DOHH2 (cell line): ENCODE data around the gene DACT2.

Experiments
- H3F3A ChIP-seq: fragments of 200-600 bp; sonication (generic), shearing (Covaris generic); 2 replicates; pipeline ENCODE4 v1.6.0; 2016; ENCODE audit warnings: antibody characterized with exemption, mild to moderate bottlenecking; ENCODE audit not compliant: control insufficient read depth, insufficient read depth
- H3K27ac ChIP-seq: fragments of 200-600 bp; sonication (generic); 2 replicates; pipeline ENCODE4 v1.5.1; 2014; ENCODE audit warnings: low read depth, mild to moderate bottlenecking, low read length, moderate library complexity
- H3K27me3 ChIP-seq: fragments of 200-600 bp; sonication (generic); 2 replicates; pipeline ENCODE4 v1.6.1; 2014; ENCODE audit warnings: mild to moderate bottlenecking, low read length, mixed read lengths; ENCODE audit not compliant: control insufficient read depth
- H3K36me3 ChIP-seq: fragments of 200-600 bp; sonication (generic); 2 replicates; pipeline ENCODE4 v1.6.1; 2014; ENCODE audit warnings: mild to moderate bottlenecking, low read length, moderate library complexity, mixed read lengths; ENCODE audit not compliant: control insufficient read depth
- H3K4me1 ChIP-seq: fragments of 200-600 bp; sonication (generic); 2 replicates; pipeline ENCODE4 v1.6.1; 2014; ENCODE audit warnings: mild to moderate bottlenecking, low read length, mixed read lengths; ENCODE audit not compliant: control insufficient read depth
- H3K4me2 ChIP-seq: fragments of 200-600 bp; sonication (generic); 2 replicates; pipeline ENCODE4 v1.6.0; 2014; ENCODE audit warnings: mild to moderate bottlenecking, low read length, moderate library complexity
- H3K4me3 ChIP-seq: fragments of 200-600 bp; sonication (generic); 2 replicates; pipeline ENCODE4 v1.5.1; 2014; ENCODE audit warnings: mild to moderate bottlenecking, low read length, mixed read lengths
- H3K79me2 ChIP-seq: fragments of 200-600 bp; sonication (generic); 2 replicates; pipeline ENCODE4 v1.6.1; 2014; ENCODE audit warnings: mild to moderate bottlenecking, low read length, mixed read lengths; ENCODE audit not compliant: control insufficient read depth
- H3K9me2 ChIP-seq: fragments of 200-600 bp; sonication (generic); replicated peaks from 2 replicates; pipeline ENCODE4 v1.6.1; 2014; ENCODE audit warnings: mild to moderate bottlenecking, low read length, mixed read lengths; ENCODE audit not compliant: control insufficient read depth
- H3K9me3 ChIP-seq: fragments of 200-600 bp; sonication (generic); 2 replicates; pipeline ENCODE4 v1.6.1; 2014; ENCODE audit warnings: antibody characterized with exemption, low read length, mixed read lengths; ENCODE audit not compliant: control insufficient read depth, insufficient read depth
- H4K20me1 ChIP-seq: fragments of 200-600 bp; sonication (generic); 2 replicates; pipeline ENCODE4 v1.6.0; 2014; ENCODE audit warnings: low read depth, mild to moderate bottlenecking, antibody characterized with exemption, low read length, moderate library complexity; ENCODE audit not compliant: control insufficient read depth, insufficient read depth
- CTCF ChIP-seq: fragments of 200-600 bp; sonication (generic); IDR thresholded peaks from one replicate; pipeline ENCODE4 v1.5.1; 2014; ENCODE audit warnings: antibody characterized with exemption, mild to moderate bottlenecking, low read depth, low read length; ENCODE audit not compliant: poor library complexity, severe bottlenecking
- EZH2phosphoT487 ChIP-seq: fragments of 200-600 bp; sonication (generic); IDR thresholded peaks from 2 replicates; pipeline ENCODE4 v1.6.1; 2017; ENCODE audit warnings: borderline replicate concordance, mild to moderate bottlenecking, antibody characterized with exemption, low read length, moderate library complexity, mixed read lengths

Gene DACT2

GRCh38 chr6:168280899-168281245 is 38.7 kb downstream of the DACT2 start:
- TF ChIP-seq EZH2phosphoT487 (no peak), CTCF (no peak)
- H3K27me3 ChIP-seq, result no peaks in the 10 kb centered on the region
- H3K36me3 ChIP-seq, result no peaks in the 10 kb centered on the region
- H3K79me2 ChIP-seq, result no peaks in the 10 kb centered on the region
- H3F3A ChIP-seq, result no peaks in the 10 kb centered on the region
- H3K4me1 ChIP-seq, result no peaks in the 10 kb centered on the region
- H3K27ac ChIP-seq, result no peak overlapping the region
- peaks cover 3% of the 10 kb centered on the region; the same call in 1 of the 2 replicates for H3K9me3 ChIP-seq
- H3K9me2 ChIP-seq, result no peaks in the 10 kb centered on the region
- no peak overlapping the region for H3K4me2 ChIP-seq
- H3K4me3 ChIP-seq, result no peak overlapping the region
- no peaks in the 10 kb centered on the region for H4K20me1 ChIP-seq

GRCh38 chr6:168280020-168280898 is 39.3 kb downstream of the DACT2 start:
- no peak overlapping the region for H3K4me3 ChIP-seq
- H3F3A ChIP-seq, result no peaks in the 10 kb centered on the region
- no peaks in the 10 kb centered on the region for H3K79me2 ChIP-seq
- H3K36me3 ChIP-seq, result no peaks in the 10 kb centered on the region
- no peak overlapping the region for H3K27ac ChIP-seq
- H4K20me1 ChIP-seq, result no peaks in the 10 kb centered on the region
- no peaks in the 10 kb centered on the region for H3K9me2 ChIP-seq
- no peaks in the 10 kb centered on the region for H3K27me3 ChIP-seq
- peaks cover 3% of the 10 kb centered on the region; the same call in 1 of the 2 replicates for H3K9me3 ChIP-seq
- no peaks in the 10 kb centered on the region for H3K4me1 ChIP-seq
- H3K4me2 ChIP-seq, result no peak overlapping the region
- no peak for TF ChIP-seq EZH2phosphoT487
- no peak for TF ChIP-seq CTCF

GRCh38 chr6:168279403-168279935 is 40.1 kb downstream of the DACT2 start:
- H3K27ac ChIP-seq, result no peak overlapping the region
- no peak overlapping the region for H3K4me2 ChIP-seq
- H3F3A ChIP-seq, result no peaks in the 10 kb centered on the region
- H3K4me3 ChIP-seq, result no peak overlapping the region
- no peaks in the 10 kb centered on the region for H3K4me1 ChIP-seq
- no peak for TF ChIP-seq EZH2phosphoT487
- no peak for TF ChIP-seq CTCF
- H3K27me3 ChIP-seq, result no peaks in the 10 kb centered on the region
- peaks cover 3% of the 10 kb centered on the region; the same call in 1 of the 2 replicates for H3K9me3 ChIP-seq
- no peaks in the 10 kb centered on the region for H3K36me3 ChIP-seq
- H3K79me2 ChIP-seq, result no peaks in the 10 kb centered on the region
- H3K9me2 ChIP-seq, result no peaks in the 10 kb centered on the region
- no peaks in the 10 kb centered on the region for H4K20me1 ChIP-seq
